CD14-positive monocyte (primary cell): ENCODE results near the gene TPST1. TPM values are rescaled to one million over a fixed set of nuclear protein-coding genes. Genes with fewer than 3 reads are reported as not detected.

ENCODE experiments used
- DNase-seq, 3 donors: peaks; one replicate each; pipeline ENCODE4 v3.0.0-alpha.2; 2011 to 2022
- H2AFZ ChIP-seq: 2 replicates; pipeline ENCODE4 v1.6.0; 2012; ENCODE audit warnings: mild to moderate bottlenecking, low read depth, low read length, inconsistent platforms; ENCODE audit not compliant: insufficient read depth, poor library complexity, severe bottlenecking
- H3K27ac ChIP-seq, 2 donors: 1 replicate in 1 of 2; 2 replicates in 1 of 2; pipeline ENCODE4 v1.5.1; 2012 to 2013; ENCODE audit warnings: low read length in 2 of 2, control low read depth in 1 of 2, inconsistent platforms in 1 of 2, low read depth in 1 of 2, mild to moderate bottlenecking in 1 of 2
- H3K27me3 ChIP-seq, 2 donors: one replicate each; pipeline versions ENCODE4 v1.6.0 to v1.6.1; 2011 to 2013; ENCODE audit warnings: low read length in 2 of 2; ENCODE audit not compliant: control insufficient read depth in 2 of 2, insufficient read depth in 2 of 2
- H3K36me3 ChIP-seq, 2 donors: replicated peaks in 1 of 2; 1 replicate in 1 of 2; 2 replicates in 1 of 2; pipeline versions ENCODE4 v1.5.1 to v1.6.1; 2012 to 2013; ENCODE audit warnings: low read length in 2 of 2, control low read depth in 1 of 2, inconsistent platforms in 1 of 2, mild to moderate bottlenecking in 1 of 2; ENCODE audit not compliant: insufficient read depth in 2 of 2, control insufficient read depth in 1 of 2
- H3K4me1 ChIP-seq, 2 donors: 1 replicate in 1 of 2; 2 replicates in 1 of 2; pipeline versions ENCODE4 v1.5.1 to v1.6.1; 2012 to 2013; ENCODE audit warnings: low read length in 2 of 2, control low read depth in 1 of 2, inconsistent platforms in 1 of 2, mild to moderate bottlenecking in 1 of 2, moderate library complexity in 1 of 2; ENCODE audit not compliant: insufficient read depth in 2 of 2, control insufficient read depth in 1 of 2
- H3K4me2 ChIP-seq: replicated peaks from 2 replicates; pipeline ENCODE3; 2012; ENCODE audit warnings: low read length, moderate library complexity, mild to moderate bottlenecking; ENCODE audit not compliant: poor library complexity, severe bottlenecking; ENCODE audit errors: extremely low read depth
- H3K4me3 ChIP-seq, 3 experiments: fragments of 200-600 bp in 1 of 3; sonication (generic) in 1 of 3; replicated peaks in 1 of 3; 1 replicate in 2 of 3; 2 replicates in 1 of 3; pipeline ENCODE4 v1.5.1; 2011 to 2013; ENCODE audit warnings: low read length in 3 of 3, mild to moderate bottlenecking in 3 of 3, control low read depth in 2 of 3, low read depth in 2 of 3, inconsistent platforms in 1 of 3, moderate library complexity in 1 of 3
- H3K79me2 ChIP-seq: 2 replicates; pipeline ENCODE4 v1.6.0; 2012; ENCODE audit warnings: mild to moderate bottlenecking, control low read depth, inconsistent platforms, low read length, moderate library complexity; ENCODE audit not compliant: insufficient read depth
- H3K9ac ChIP-seq: 2 replicates; pipeline ENCODE4 v1.6.0; 2017; ENCODE audit warnings: low read length, mild to moderate bottlenecking; ENCODE audit not compliant: insufficient read depth, poor library complexity, severe bottlenecking
- H3K9me3 ChIP-seq, 2 donors: replicated peaks in 1 of 2; 1 replicate in 1 of 2; 2 replicates in 1 of 2; pipeline versions ENCODE4 v1.5.1 to v1.6.1; 2012 to 2013; ENCODE audit warnings: low read length in 2 of 2, control low read depth in 1 of 2; ENCODE audit not compliant: control insufficient read depth in 1 of 2, insufficient read depth in 1 of 2
- H4K20me1 ChIP-seq: 2 replicates; pipeline ENCODE4 v1.6.0; 2012; ENCODE audit warnings: mild to moderate bottlenecking, low read length, control low read depth, moderate library complexity; ENCODE audit not compliant: insufficient read depth
- H3K27ac Mint-ChIP-seq, 7 donors: one replicate each; pipeline ENCODE4 v1.8.0; 2020; ENCODE audit warnings: mild to moderate bottlenecking in 7 of 7, mixed read lengths in 7 of 7, moderate library complexity in 6 of 7, inconsistent platforms in 2 of 7
- H3K27me3 Mint-ChIP-seq, 3 donors: one replicate each; pipeline ENCODE4 v1.8.0; 2021 to 2022; ENCODE audit warnings: low read depth in 3 of 3, mild to moderate bottlenecking in 3 of 3, mixed read lengths in 3 of 3, moderate library complexity in 3 of 3, inconsistent platforms in 1 of 3
- H3K36me3 Mint-ChIP-seq, 2 donors: one replicate each; pipeline ENCODE4 v1.8.0; 2020; ENCODE audit warnings: mixed read lengths in 2 of 2, inconsistent platforms in 1 of 2, mild to moderate bottlenecking in 1 of 2
- H3K4me1 Mint-ChIP-seq: one replicate; pipeline ENCODE4 v1.8.0; 2020; ENCODE audit warnings: mild to moderate bottlenecking, mixed read lengths
- H3K4me3 Mint-ChIP-seq, 2 donors: one replicate each; pipeline ENCODE4 v1.8.0; 2020; ENCODE audit warnings: mild to moderate bottlenecking in 2 of 2, mixed read lengths in 2 of 2, moderate library complexity in 1 of 2
- H3K9me3 Mint-ChIP-seq, 7 donors: one replicate each; pipeline ENCODE4 v1.8.0; 2020 to 2022; ENCODE audit warnings: mixed read lengths in 7 of 7, mild to moderate bottlenecking in 6 of 7, moderate library complexity in 6 of 7, inconsistent platforms in 2 of 7
- CTCF ChIP-seq: fragments of 200-600 bp; IDR thresholded peaks from one replicate; pipeline ENCODE4 v1.8.0; 2022; ENCODE audit warnings: antibody characterized with exemption, mild to moderate bottlenecking
- WGBS: methylation state at CpG from one replicate; pipeline ENCODE4 v1.1.5; 2013; ENCODE audit warnings: missing lambda C conversion rate; ENCODE audit not compliant: insufficient coverage; 5-methylcytosine and 5-hydroxymethylcytosine counted together
- intact Hi-C, 2 donors: fragments of 100-400 bp; cut with micrococcal nuclease; formaldehyde crosslinking; loops; one replicate each; pipeline versions ENCODE4 v1.15.0 to v1.15.1; 2023
- polyA plus RNA-seq, 3 donors: library from polyadenylated mRNA; depleted of rRNA in 1 of 3; unstranded in 2 of 3; stranded (reverse) in 1 of 3; fragments of 300-500 nt in 2 of 3; fragments of >200 nt in 1 of 3; fragmentation: Illumina TruSeq in 2 of 3; gene quantifications; 1 replicate in 2 of 3; 2 replicates in 1 of 3; pipeline ENCODE4 v1.2.3, GENCODE V29; 2012 to 2021

The TPST1 gene
- polyA plus RNA-seq, 3 donors: 0.54 to 4.8 (median 4.2) TPM

- Histone ChIP-seq H3K4me1 (peaks cover 10 to 15% of the 10 kb centered on the region in 2 donors), H3K9me3 (no peaks in the 10 kb centered on the region), H3K27ac (no peak overlapping the region), H3K27me3 (peaks cover 2 to 10% of the 10 kb centered on the region in 2 donors), H3K9ac (no peak overlapping the region), H3K79me2 (no peaks in the 10 kb centered on the region), H3K4me2 (no peak overlapping the region), H3K4me3 (no peak overlapping the region), H2AFZ (no peak overlapping the region), H3K36me3 (no peaks in the 10 kb centered on the region), H4K20me1 (no peaks in the 10 kb centered on the region)
- H3K4me3 Mint-ChIP-seq: no peak overlapping the region
- no peaks in the 10 kb centered on the region for H3K36me3 Mint-ChIP-seq
- no peak overlapping the region for H3K27ac Mint-ChIP-seq
- TF ChIP-seq CTCF: no peak
- DNase-seq: no peak
- peaks cover 11 to 20% (median 16%) of the 10 kb centered on the region in 3 donors for H3K27me3 Mint-ChIP-seq
- intact Hi-C loops: no loop called here
- WGBS: 77% methylated on average over 3 of the region's 5 CpGs
- peaks cover 0 to 2% (median 0%) of the 10 kb centered on the region in 7 donors for H3K9me3 Mint-ChIP-seq
- peaks cover 17% of the 10 kb centered on the region for H3K4me1 Mint-ChIP-seq
Measured at GRCh38 chr7:66211429-66211828, 6.3 kb downstream of the TPST1 start.

- peaks cover 6 to 9% (median 7%) of the 10 kb centered on the region in 3 donors for H3K27me3 Mint-ChIP-seq
- no peaks in the 10 kb centered on the region for H3K4me1 Mint-ChIP-seq
- DNase-seq: no peak
- H3K36me3 Mint-ChIP-seq: no peaks in the 10 kb centered on the region
- no peaks in the 10 kb centered on the region for H4K20me1 ChIP-seq
- no peak overlapping the region for H3K9ac ChIP-seq
- no peaks in the 10 kb centered on the region for H3K36me3 ChIP-seq
- no peak overlapping the region for H2AFZ ChIP-seq
- no peak overlapping the region for H3K4me2 ChIP-seq
- H3K27ac Mint-ChIP-seq: no peak overlapping the region
- no peaks in the 10 kb centered on the region for H3K9me3 ChIP-seq
- H3K27me3 ChIP-seq: no peaks in the 10 kb centered on the region
- TF ChIP-seq CTCF: no peak
- no peak overlapping the region for H3K27ac ChIP-seq
- no peaks in the 10 kb centered on the region for H3K79me2 ChIP-seq
- H3K4me1 ChIP-seq: no peaks in the 10 kb centered on the region
- no peak overlapping the region for H3K4me3 Mint-ChIP-seq
- peaks cover 0 to 2% (median 0%) of the 10 kb centered on the region in 7 donors for H3K9me3 Mint-ChIP-seq
- no peak overlapping the region for H3K4me3 ChIP-seq
- intact Hi-C loops: no loop called here
- 100% methylated on average over 2 of the region's 6 CpGs for WGBS
Measured at GRCh38 chr7:66213637-66214036, 8.5 kb downstream of the TPST1 start.
